ENCODE data around the gene PRCD.

Gene PRCD

GRCh38 chr17:76501827-76502307 is 38.0 kb upstream of the PRCD start:
- no peak for TF ChIP-seq GLIS3 (CRISPR knock-in tag; IDR thresholded peaks at IDR 0.05)
- TF ChIP-seq PATZ1 (CRISPR knock-in tag; IDR thresholded peaks at IDR 0.05; ENCODE audit: borderline replicate concordance) = no peak
- no peak for TF ChIP-seq ZNF70 (CRISPR knock-in tag; IDR thresholded peaks at IDR 0.05)
- TF ChIP-seq OSR1 (CRISPR knock-in tag; IDR thresholded peaks at IDR 0.05) = no peak
- no peak for TF ChIP-seq ZC3H10 (CRISPR knock-in tag; IDR thresholded peaks at IDR 0.05)
- TF ChIP-seq ISL1 (CRISPR knock-in tag; IDR thresholded peaks at IDR 0.05) = no peak
- TF ChIP-seq PPARA (CRISPR knock-in tag; IDR thresholded peaks at IDR 0.05; ENCODE audit: borderline replicate concordance) = no peak
- no peak for TF ChIP-seq CSRNP3 (CRISPR knock-in tag; IDR thresholded peaks at IDR 0.05)
- TF ChIP-seq TCF4 (CRISPR knock-in tag; IDR thresholded peaks at IDR 0.05; ENCODE audit: borderline replicate concordance) = no peak
- TF ChIP-seq ZNF8 (CRISPR knock-in tag; IDR thresholded peaks at IDR 0.05) = no peak
- no peak for TF ChIP-seq TOX (CRISPR knock-in tag; IDR thresholded peaks at IDR 0.05; ENCODE audit: borderline replicate concordance)
- TF ChIP-seq ESRRG (CRISPR knock-in tag; IDR thresholded peaks at IDR 0.05) = no peak
- TF ChIP-seq ZNF565 (CRISPR knock-in tag; conservative IDR thresholded peaks at IDR 0.05; ENCODE audit: low read depth) = no peak
- TF ChIP-seq SNAI2 (CRISPR knock-in tag; IDR thresholded peaks at IDR 0.05) = no peak
- TF ChIP-seq ARNTL (CRISPR knock-in tag; IDR thresholded peaks at IDR 0.05; ENCODE audit: borderline replicate concordance, low read depth) = no peak
- no peak for TF ChIP-seq ZFP30 (CRISPR knock-in tag; IDR thresholded peaks at IDR 0.05)
- no peak for TF ChIP-seq CSDC2 (CRISPR knock-in tag; IDR thresholded peaks at IDR 0.05)
- TF ChIP-seq BACH2 (CRISPR knock-in tag; IDR thresholded peaks at IDR 0.05; ENCODE audit: borderline replicate concordance) = no peak
- no peak for ATAC-seq

- no peak for ATAC-seq
- TF ChIP-seq PPARA (CRISPR knock-in tag; IDR thresholded peaks at IDR 0.05; ENCODE audit: borderline replicate concordance) = no peak
- TF ChIP-seq PATZ1 (CRISPR knock-in tag; IDR thresholded peaks at IDR 0.05; ENCODE audit: borderline replicate concordance) = no peak
- TF ChIP-seq ESRRG (CRISPR knock-in tag; IDR thresholded peaks at IDR 0.05) = no peak
- no peak for TF ChIP-seq ZNF70 (CRISPR knock-in tag; IDR thresholded peaks at IDR 0.05)
- no peak for TF ChIP-seq ZNF565 (CRISPR knock-in tag; conservative IDR thresholded peaks at IDR 0.05; ENCODE audit: low read depth)
- no peak for TF ChIP-seq OSR1 (CRISPR knock-in tag; IDR thresholded peaks at IDR 0.05)
Measured at GRCh38 chr17:76502341-76503211, 37.3 kb upstream of the PRCD start.

GRCh38 chr17:76504117-76504516 is 35.7 kb upstream of the PRCD start:
- TF ChIP-seq ESRRG (CRISPR knock-in tag; IDR thresholded peaks at IDR 0.05) (no peak), OSR1 (CRISPR knock-in tag; IDR thresholded peaks at IDR 0.05) (no peak), TCF4 (CRISPR knock-in tag; IDR thresholded peaks at IDR 0.05; ENCODE audit: borderline replicate concordance) (no peak), PATZ1 (CRISPR knock-in tag; IDR thresholded peaks at IDR 0.05; ENCODE audit: borderline replicate concordance) (no peak), ZFP3 (CRISPR knock-in tag; IDR thresholded peaks at IDR 0.05) (no peak), RARB (CRISPR knock-in tag; IDR thresholded peaks at IDR 0.05) (no peak), ZFP30 (CRISPR knock-in tag; IDR thresholded peaks at IDR 0.05) (no peak), ZC3H10 (CRISPR knock-in tag; IDR thresholded peaks at IDR 0.05) (no peak), TOX (CRISPR knock-in tag; IDR thresholded peaks at IDR 0.05; ENCODE audit: borderline replicate concordance) (no peak), ZNF565 (CRISPR knock-in tag; conservative IDR thresholded peaks at IDR 0.05; ENCODE audit: low read depth) (no peak)
- no peak for ATAC-seq
